ENCODE results near the gene LOXL3. TPM values are rescaled to one million over a fixed set of nuclear protein-coding genes. Genes with fewer than 3 reads are reported as not detected.

LOXL3 gene
- total RNA-seq, 2 donors from 2014 or later: 3.2 to 3.9 TPM

DNA sequence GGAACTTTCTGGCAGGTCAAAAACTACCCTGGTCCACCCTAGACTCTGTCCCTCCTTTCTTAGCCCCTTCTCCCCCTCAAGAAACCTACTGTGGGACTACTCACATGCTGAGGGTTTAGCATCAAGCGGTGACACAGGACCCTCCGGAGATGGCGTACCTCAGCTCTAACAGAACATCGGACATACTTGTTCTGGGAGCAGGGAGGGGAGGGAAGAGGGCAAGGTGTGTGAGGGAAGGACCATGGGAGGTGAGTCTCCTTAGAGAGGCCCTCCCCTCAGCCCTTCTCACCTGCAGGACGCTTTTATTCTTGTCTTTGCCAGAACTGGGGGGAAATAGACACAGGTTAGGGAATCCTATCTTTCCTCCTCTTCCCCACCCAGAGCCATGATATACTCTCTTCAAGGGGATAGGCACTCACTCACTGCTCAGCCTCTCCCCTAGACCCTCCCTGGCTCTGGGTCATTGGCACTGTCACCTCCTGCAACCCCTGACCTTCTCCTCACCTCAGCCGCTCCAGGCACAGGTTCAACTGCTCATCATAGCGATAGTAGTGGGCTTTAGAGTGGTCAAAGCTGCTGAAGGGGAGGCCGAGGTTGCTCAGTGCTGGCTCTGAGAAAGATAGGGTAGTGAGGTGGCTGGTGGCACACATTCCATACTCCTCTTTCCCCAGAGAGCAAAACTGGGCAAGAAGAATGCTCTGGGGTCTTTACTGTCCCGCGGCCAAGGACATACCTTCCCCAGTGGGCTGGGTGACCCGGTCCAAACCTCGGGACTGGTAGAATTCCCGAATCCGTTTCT is 48.1 kb downstream of the LOXL3 start:
- Histone ChIP-seq H3K36me3 (peaks cover 14% of the 10 kb centered on the region), H3K27ac (no peak overlapping the region), H3K4me3 (no peak overlapping the region), H3K4me1 (peaks cover 0 to 62% of the 10 kb centered on the region in 2 donors), H3K27me3 (no peaks in the 10 kb centered on the region), H3K9me3 (no peaks in the 10 kb centered on the region)
- no peak for DNase-seq (ENCODE audit: low spot score)
- TF ChIP-seq, protein P1, sequence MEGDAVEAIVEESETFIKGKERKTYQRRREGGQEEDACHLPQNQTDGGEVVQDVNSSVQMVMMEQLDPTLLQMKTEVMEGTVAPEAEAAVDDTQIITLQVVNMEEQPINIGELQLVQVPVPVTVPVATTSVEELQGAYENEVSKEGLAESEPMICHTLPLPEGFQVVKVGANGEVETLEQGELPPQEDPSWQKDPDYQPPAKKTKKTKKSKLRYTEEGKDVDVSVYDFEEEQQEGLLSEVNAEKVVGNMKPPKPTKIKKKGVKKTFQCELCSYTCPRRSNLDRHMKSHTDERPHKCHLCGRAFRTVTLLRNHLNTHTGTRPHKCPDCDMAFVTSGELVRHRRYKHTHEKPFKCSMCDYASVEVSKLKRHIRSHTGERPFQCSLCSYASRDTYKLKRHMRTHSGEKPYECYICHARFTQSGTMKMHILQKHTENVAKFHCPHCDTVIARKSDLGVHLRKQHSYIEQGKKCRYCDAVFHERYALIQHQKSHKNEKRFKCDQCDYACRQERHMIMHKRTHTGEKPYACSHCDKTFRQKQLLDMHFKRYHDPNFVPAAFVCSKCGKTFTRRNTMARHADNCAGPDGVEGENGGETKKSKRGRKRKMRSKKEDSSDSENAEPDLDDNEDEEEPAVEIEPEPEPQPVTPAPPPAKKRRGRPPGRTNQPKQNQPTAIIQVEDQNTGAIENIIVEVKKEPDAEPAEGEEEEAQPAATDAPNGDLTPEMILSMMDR (IDR thresholded peaks at IDR 0.05): no peak

DNA sequence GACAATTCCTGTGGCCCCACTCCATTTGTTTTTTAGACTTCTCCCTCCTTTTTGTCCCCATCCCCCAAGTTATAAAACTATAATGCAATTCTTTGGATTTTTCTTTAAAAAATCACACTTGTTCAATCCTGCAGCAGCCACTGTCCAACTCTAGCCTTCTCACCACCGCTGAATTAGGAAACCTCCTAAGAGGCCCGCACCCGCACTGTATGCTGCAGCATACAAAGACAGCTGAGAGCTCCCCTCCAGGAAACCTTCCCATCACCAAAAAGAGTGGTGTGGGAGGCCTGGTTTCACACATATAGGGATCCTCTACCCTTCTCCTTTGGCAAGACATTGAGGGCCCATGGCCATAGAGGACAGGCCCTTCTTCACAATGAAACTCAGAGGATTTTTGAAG is 49.2 kb downstream of the LOXL3 start:
- H3K36me3 ChIP-seq: peaks cover 14% of the 10 kb centered on the region
- peak overlapping the region in 1 of 2 donors; percentile 84 for H3K27ac ChIP-seq
- peaks cover 0 to 67% of the 10 kb centered on the region in 2 donors for H3K4me1 ChIP-seq
- H3K27me3 ChIP-seq: peaks cover 2 to 3% of the 10 kb centered on the region in 2 donors
- DNase-seq (ENCODE audit: low spot score): no peak
- TF ChIP-seq, protein P1 (IDR thresholded peaks at IDR 0.05): no peak
- H3K4me3 ChIP-seq: no peak overlapping the region
- H3K9me3 ChIP-seq: no peaks in the 10 kb centered on the region

DNA sequence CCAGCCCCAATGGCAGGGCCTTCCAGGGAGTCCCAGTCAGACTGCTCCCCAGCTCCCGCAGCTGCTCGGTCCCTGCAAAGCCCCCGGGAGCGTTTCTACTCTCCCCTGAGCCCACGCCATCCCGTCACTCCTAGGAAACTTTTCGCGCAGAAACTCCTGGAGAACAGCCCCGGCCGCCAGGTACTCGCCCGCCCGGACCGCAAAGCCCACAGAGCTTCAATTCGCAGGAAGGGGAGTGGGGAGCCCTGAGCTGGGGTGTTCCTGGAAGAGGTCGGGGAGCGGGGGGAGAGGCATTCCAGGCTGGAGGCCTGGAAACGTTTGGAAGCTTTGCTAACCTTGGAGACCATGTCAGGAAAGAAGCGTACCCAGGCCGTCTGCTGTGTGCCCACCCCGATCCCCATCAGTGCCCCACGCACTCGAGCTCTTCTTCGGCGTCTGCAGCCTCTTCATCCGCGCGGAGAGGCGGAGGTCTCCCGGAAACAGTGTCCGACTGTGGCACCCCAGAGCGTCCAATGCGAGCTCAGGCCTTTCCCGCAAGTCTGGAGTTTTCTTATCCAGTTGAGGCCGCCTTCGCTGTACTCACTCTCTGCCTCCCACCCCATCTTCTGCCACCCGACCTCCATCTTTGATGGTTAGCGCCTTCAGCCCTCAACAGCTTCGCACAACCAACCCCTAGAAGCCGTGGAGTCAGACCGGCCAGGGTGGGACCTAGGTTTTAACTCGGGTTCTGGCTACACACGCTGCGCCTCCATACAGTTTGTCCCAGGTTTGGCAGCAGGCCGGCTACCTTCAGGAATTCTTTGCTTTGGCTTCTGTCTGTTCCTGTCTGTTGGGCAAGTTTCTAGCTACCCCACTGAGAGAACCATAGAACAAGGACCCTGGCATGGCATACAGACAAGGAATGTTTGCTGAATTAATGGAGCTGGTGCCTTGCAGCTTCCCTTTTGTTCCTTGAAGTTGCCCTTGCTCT is 50.0 kb downstream of the LOXL3 start:
- peaks cover 8 to 9% of the 10 kb centered on the region in 2 donors for H3K27me3 ChIP-seq
- H3K4me3 ChIP-seq: peak overlapping the region; percentile 44 to 62
- no peak for DNase-seq (ENCODE audit: low spot score)
- H3K4me1 ChIP-seq: peaks cover 0 to 75% of the 10 kb centered on the region in 2 donors
- H3K9me3 ChIP-seq: no peaks in the 10 kb centered on the region
- peaks cover 14% of the 10 kb centered on the region for H3K36me3 ChIP-seq
- TF ChIP-seq, protein P1 (IDR thresholded peaks at IDR 0.05): no peak
- peak overlapping the region; percentile 77 to 84 for H3K27ac ChIP-seq

DNA sequence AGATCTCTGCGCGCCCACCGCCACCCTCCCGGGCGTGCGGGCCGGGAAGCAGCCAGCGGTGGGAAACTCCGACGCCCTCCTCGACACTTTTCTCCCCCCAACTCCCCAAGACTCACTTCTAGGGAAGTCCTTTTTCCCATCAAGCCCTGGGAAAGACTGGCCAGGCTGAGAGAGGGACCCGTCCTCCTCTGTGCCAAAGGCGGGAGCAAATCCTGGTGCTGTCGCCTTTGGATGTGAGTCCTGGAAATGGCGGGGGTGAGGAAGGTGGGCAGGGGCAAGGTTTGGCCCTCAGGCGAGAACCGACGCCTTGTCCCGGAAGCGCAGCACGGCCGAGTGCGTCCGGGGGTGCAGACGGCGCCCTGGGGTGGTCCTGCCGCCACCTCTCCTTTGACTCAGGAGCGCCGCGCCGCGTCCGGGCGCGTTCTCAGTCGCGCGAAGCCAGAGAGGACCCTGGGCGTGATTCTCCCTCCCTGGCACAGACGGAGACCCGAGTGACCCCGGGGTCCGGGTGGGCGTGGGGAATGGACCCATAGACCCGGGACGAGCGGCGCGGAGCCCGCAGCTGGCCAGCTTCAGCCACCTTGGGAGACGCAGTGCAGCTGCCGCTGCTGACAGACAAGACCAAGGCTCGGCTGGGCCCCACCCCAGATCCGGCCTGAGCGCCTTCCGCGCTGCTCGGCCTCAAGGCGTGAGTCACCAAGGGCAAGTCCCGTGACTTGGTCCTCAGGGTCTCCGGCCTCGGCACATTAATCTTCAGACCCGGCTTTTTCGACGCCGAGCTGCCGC is 50.8 kb downstream of the LOXL3 start:
- TF ChIP-seq, protein P1 (IDR thresholded peaks at IDR 0.05): peak in 1 of 2 donors; percentile 52
- H3K27ac ChIP-seq: peak overlapping the region; percentile 77 to 84

DNA sequence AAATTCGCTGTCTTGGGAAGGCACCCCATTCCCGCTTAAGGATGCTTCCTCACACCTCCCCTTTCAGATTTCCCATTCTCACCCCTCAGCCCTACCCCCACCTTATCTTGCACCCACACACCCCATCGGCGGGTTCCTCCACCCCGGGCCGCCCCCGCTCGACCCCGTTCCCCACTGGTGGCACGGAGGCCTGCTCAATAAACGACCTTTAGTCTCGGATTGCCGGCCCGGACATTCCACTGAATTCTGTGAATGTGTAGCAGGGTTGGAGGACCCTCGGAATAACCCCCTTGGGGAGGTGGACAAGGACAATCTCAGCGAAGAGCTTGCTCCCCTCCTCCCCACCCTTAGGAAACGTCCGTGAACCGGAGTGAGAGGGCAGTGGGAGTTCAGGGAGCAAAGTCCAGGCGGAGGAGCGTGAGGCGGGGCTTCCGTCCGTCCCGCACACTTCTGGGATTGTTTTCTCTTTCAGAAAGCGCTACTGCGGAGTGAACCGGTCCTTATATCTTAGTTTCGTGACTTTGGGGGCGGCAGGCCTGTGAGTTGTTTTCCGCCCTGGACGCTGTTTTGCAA is 51.5 kb downstream of the LOXL3 start:
- peak overlapping the region; percentile 44 to 62 for H3K4me3 ChIP-seq
- H3K27ac ChIP-seq: peak overlapping the region in 1 of 2 donors; percentile 84
- H3K36me3 ChIP-seq: peaks cover 14% of the 10 kb centered on the region
- H3K27me3 ChIP-seq: peaks cover 18 to 21% of the 10 kb centered on the region in 2 donors
- H3K4me1 ChIP-seq: peaks cover 0 to 82% of the 10 kb centered on the region in 2 donors
- DNase-seq (ENCODE audit: low spot score): no peak
- TF ChIP-seq, protein P1 (IDR thresholded peaks at IDR 0.05): no peak
- no peaks in the 10 kb centered on the region for H3K9me3 ChIP-seq

More for the DNA sequence above, 50.8 kb downstream of the LOXL3 start:
- Histone ChIP-seq H3K4me1 (peaks cover 0 to 78% of the 10 kb centered on the region in 2 donors), H3K4me3 (peak overlapping the region; percentile 44 to 62), H3K27me3 (peaks cover 14 to 17% of the 10 kb centered on the region in 2 donors), H3K9me3 (no peaks in the 10 kb centered on the region), H3K36me3 (peaks cover 14% of the 10 kb centered on the region)
- peak; percentile 96 for DNase-seq (ENCODE audit: low spot score)
